ENCODE data around the gene MAPK6.

Gene MAPK6

DNA sequence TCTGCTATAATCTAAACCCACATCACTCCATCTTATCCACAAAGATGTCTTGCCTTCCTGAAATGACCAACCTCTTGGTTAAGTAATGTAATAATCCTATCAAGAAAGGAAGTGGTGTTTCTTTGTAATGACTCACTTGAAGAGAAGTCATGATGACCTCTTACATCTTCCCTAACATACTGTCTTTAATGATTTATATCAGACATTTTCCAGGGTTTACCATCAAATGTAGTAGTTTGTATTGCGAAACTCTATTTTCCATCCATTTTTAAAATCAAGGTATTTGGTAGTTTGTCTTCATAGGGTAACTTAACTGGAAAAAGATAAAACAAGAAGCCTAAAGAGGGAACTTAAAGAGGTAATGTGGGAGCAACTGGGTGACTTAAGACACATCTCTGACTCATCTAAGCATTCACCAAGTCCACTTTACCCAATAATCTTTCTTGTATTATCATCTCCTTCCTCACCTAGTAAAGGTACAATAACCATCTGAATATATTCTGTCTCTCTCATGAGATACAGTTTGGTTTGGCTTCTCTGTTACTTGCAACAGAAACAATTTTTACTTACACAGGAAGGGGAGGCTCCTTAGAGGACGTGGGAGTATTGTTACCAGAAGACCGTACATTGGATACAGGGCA is 5.7 kb upstream of the MAPK6 start:
- TF ChIP-seq, protein P1, sequence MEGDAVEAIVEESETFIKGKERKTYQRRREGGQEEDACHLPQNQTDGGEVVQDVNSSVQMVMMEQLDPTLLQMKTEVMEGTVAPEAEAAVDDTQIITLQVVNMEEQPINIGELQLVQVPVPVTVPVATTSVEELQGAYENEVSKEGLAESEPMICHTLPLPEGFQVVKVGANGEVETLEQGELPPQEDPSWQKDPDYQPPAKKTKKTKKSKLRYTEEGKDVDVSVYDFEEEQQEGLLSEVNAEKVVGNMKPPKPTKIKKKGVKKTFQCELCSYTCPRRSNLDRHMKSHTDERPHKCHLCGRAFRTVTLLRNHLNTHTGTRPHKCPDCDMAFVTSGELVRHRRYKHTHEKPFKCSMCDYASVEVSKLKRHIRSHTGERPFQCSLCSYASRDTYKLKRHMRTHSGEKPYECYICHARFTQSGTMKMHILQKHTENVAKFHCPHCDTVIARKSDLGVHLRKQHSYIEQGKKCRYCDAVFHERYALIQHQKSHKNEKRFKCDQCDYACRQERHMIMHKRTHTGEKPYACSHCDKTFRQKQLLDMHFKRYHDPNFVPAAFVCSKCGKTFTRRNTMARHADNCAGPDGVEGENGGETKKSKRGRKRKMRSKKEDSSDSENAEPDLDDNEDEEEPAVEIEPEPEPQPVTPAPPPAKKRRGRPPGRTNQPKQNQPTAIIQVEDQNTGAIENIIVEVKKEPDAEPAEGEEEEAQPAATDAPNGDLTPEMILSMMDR (IDR thresholded peaks at IDR 0.05; ENCODE audit: low read depth, low read length, missing control alignments): no peak
- no peaks in the 10 kb centered on the region for H3K36me3 ChIP-seq (replicated peaks)
- no peak overlapping the region for H3K4me3 ChIP-seq (ENCODE audit: low read depth, low read length)
- DNase-seq: peak; percentile 12
- peak overlapping the region; percentile 28 for H3K27ac ChIP-seq
- H3K27me3 ChIP-seq (replicated peaks): no peaks in the 10 kb centered on the region
- in situ Hi-C loops (cut with HindIII; ENCODE audit: low pct_ligation_motif_present, low sequenced_read_pairs): no loop called here

DNA sequence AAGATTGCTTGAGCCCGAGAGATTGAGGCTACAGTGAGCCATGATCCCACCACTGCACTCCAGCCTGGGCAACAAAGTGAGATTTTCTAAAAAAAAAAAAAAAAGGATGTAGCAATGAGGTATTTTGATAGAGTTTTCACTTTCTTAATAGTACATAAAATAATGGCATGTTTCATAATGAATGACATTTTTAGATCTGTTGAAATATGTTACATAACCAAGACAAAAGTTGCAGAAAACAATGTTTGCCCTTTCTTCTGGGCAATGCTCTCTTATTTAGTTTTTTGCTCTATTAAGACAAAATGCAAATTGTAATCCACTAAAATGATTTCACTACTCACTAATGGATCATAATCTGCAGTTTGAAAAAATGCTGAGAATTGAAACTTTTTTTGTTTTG is 4.4 kb upstream of the MAPK6 start:
- TF ChIP-seq, protein P1 (IDR thresholded peaks at IDR 0.05; ENCODE audit: low read depth, low read length, missing control alignments): no peak
- Histone ChIP-seq H3K36me3 (replicated peaks) (no peaks in the 10 kb centered on the region), H3K4me3 (ENCODE audit: low read depth, low read length) (no peak overlapping the region), H3K27me3 (replicated peaks) (no peaks in the 10 kb centered on the region), H3K27ac (no peak overlapping the region)
- DNase-seq: no peak
- in situ Hi-C loops (cut with HindIII; ENCODE audit: low pct_ligation_motif_present, low sequenced_read_pairs): no loop called here

DNA sequence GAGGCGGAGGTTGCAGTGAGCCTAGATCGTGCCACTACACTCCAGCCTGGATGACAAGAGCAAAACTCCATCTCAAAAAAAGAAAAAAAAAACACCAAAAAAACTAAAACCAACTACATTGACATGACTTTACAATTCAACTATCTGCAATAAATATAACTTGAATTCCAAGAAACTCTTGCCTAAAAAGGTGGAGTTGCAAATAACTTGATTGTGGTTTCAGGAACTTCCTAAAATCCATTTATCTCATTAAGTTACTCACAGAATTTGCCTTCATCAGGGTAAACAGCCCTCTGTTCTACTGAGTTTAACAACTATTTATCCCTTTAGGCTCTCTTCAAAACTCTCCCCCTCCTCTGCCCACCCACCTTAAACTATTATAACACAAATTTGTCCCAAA is 2.7 kb upstream of the MAPK6 start:
- no peak for DNase-seq
- no peak overlapping the region for H3K27ac ChIP-seq
- H3K27me3 ChIP-seq (replicated peaks): no peaks in the 10 kb centered on the region
- in situ Hi-C loops (cut with HindIII; ENCODE audit: low pct_ligation_motif_present, low sequenced_read_pairs): no loop called here
- TF ChIP-seq, protein P1 (IDR thresholded peaks at IDR 0.05; ENCODE audit: low read depth, low read length, missing control alignments): no peak
- no peaks in the 10 kb centered on the region for H3K36me3 ChIP-seq (replicated peaks)
- H3K4me3 ChIP-seq (ENCODE audit: low read depth, low read length): no peak overlapping the region

DNA sequence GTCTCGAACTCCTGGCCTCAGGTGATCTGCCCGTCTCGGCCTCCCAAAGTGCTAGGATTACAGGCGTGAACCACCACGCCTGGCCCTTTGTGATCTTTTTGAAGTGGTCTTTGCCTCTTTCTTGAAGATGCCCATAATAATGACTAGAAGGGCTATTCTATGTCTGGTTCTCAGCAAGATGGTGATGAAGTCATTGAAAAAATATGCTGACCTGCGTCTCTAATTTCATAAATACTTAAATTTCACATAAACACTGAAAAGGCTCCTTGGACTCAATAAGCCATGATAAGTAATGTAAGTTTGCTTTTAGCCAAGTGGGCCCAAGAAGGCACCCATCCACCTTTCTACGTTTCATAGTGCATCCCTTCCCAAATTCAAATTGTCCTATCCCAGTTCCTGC is 775 bp upstream of the MAPK6 start:
- Histone ChIP-seq H3K4me3 (ENCODE audit: low read depth, low read length) (no peak overlapping the region), H3K27ac (peak overlapping the region; percentile 97), H3K27me3 (replicated peaks) (no peaks in the 10 kb centered on the region), H3K36me3 (replicated peaks) (no peaks in the 10 kb centered on the region)
- DNase-seq: no peak
- TF ChIP-seq, protein P1 (IDR thresholded peaks at IDR 0.05; ENCODE audit: low read depth, low read length, missing control alignments): no peak
- in situ Hi-C loops (cut with HindIII; ENCODE audit: low pct_ligation_motif_present, low sequenced_read_pairs): no loop called here

DNA sequence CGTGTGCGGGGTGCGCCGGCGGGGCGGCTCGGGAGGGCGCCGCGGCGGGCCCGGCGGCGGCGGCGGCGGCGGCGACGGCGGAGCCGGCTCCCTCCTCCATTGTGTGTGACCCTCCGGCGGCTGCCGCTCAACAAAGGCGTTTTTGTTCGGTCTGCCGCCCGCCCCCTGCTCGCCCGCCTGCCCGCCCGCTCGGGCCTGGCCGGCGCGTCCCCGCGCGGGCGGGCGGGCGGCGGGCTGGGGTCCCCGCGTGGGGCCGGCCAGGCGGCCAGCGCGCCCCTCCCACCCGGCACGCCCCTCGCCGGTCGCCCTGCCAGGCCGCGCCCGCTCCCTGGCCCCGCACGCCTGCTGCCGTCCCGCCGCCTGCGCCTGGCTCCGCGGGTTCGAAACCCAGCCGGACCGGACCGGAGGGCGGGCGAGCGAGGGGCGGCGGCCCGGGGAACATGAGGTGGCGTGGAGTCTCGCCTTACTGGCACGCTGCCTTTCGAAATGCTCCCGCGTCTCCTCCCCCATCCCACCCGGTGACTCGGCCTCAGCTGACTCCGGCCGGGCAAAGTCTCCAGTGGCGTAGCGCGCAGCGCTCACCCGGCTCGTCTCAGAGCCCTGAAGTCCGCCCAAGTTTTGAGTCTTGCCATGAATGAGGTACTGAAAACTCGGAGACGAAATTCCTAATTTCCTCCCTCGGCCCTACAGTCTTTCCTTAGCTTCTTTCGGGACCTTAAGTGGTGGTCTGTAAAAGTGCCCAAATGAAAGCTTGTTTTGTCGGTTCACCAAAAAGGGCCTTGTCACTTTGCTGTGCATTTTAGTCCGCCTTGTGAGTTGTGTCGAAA is 588 bp downstream of the MAPK6 start:
- Histone ChIP-seq H3K27me3 (replicated peaks) (no peaks in the 10 kb centered on the region), H3K36me3 (replicated peaks) (no peaks in the 10 kb centered on the region), H3K4me3 (ENCODE audit: low read depth, low read length) (peak overlapping the region; percentile 93), H3K27ac (peak overlapping the region; percentile 97)
- TF ChIP-seq, protein P1 (IDR thresholded peaks at IDR 0.05; ENCODE audit: low read depth, low read length, missing control alignments): no peak
- peak; percentile 86 for DNase-seq
- in situ Hi-C loops (cut with HindIII; ENCODE audit: low pct_ligation_motif_present, low sequenced_read_pairs): no loop called here
